ENCODE measurements around the gene SRP9.

- TF ChIP-seq CTCF (IDR thresholded peaks at IDR 0.05; ENCODE audit: insufficient read depth, low read length, poor library complexity, severe bottlenecking) (no peak), EZH2phosphoT487 (conservative IDR thresholded peaks at IDR 0.05; ENCODE audit: low read length) (no peak)
These were observed 2.5 kb downstream of the SRP9 start for GRCh38 chr1:225780134-225780533.
